GM18907 (cell line): ENCODE results near the gene C6orf132.
"Not testable (repeated sequence)": the region's sequence is repeated elsewhere in the genome, so short reads cannot be mapped to it uniquely, and the experiment has no call there.

Source experiments
- ATAC-seq: cut with Tn5 transposase; IDR thresholded peaks from one replicate; pipeline ENCODE4 v1.9.1; 2021; ENCODE audit warnings: mild to moderate bottlenecking, moderate library complexity; ENCODE audit not compliant: unreplicated experiment

Gene C6orf132

GRCh38 chr6:42142118-42142835 is at the start of gene C6orf132:
Gene C6orf132 (minus strand): TSS chr6:42142620. CDS start chr6:42142444, 176 bp downstream.
- ATAC-seq, result no peak

GRCh38 chr6:42190554-42191183 is 48.2 kb upstream of the C6orf132 start:
- no peak for ATAC-seq

- ATAC-seq, result no peak
These were observed 46.0 kb upstream of the C6orf132 start for GRCh38 chr6:42188406-42188805.

- ATAC-seq, result no peak
These were observed 43.2 kb upstream of the C6orf132 start for GRCh38 chr6:42185597-42185996.

GRCh38 chr6:42184475-42184874 is 42.1 kb upstream of the C6orf132 start:
- no peak for ATAC-seq

GRCh38 chr6:42182101-42182500 is 39.7 kb upstream of the C6orf132 start:
- ATAC-seq, result no peak

GRCh38 chr6:42179945-42180313 is 37.5 kb upstream of the C6orf132 start:
- ATAC-seq, result no peak

GRCh38 chr6:42179261-42179944 is 37.0 kb upstream of the C6orf132 start:
- no peak for ATAC-seq

- no peak for ATAC-seq
These were observed 35.3 kb upstream of the C6orf132 start for GRCh38 chr6:42177514-42178364.

GRCh38 chr6:42176981-42177380 is 34.6 kb upstream of the C6orf132 start:
- no peak for ATAC-seq

- ATAC-seq, result no peak
These were observed 33.4 kb upstream of the C6orf132 start for GRCh38 chr6:42175860-42176259.

GRCh38 chr6:42173101-42173500 is 30.7 kb upstream of the C6orf132 start, which contains the start of gene GUCA1A:
Gene GUCA1A (plus strand): TSS chr6:42173364. CDS start chr6:42173614, 250 bp downstream.
- ATAC-seq, result no peak

- no peak for ATAC-seq
These were observed 29.6 kb upstream of the C6orf132 start for GRCh38 chr6:42171813-42172581.

- ATAC-seq, result not testable (repeated sequence)
These were observed 27.4 kb upstream of the C6orf132 start for GRCh38 chr6:42169780-42170179.

- ATAC-seq, result no peak
These were observed 26.2 kb upstream of the C6orf132 start for GRCh38 chr6:42168650-42169049.

GRCh38 chr6:42166444-42167141 is 24.2 kb upstream of the C6orf132 start:
- ATAC-seq, result no peak

GRCh38 chr6:42165016-42165415 is 22.6 kb upstream of the C6orf132 start:
- no peak for ATAC-seq

GRCh38 chr6:42163981-42164380 is 21.6 kb upstream of the C6orf132 start:
- no peak for ATAC-seq

GRCh38 chr6:42162812-42163211 is 20.4 kb upstream of the C6orf132 start:
- ATAC-seq, result no peak

- no peak for ATAC-seq
These were observed 20.0 kb upstream of the C6orf132 start for GRCh38 chr6:42162384-42162783.
